ENCODE results near the gene STX16. TPM values are rescaled to one million over a fixed set of nuclear protein-coding genes. Genes with fewer than 3 reads are reported as not detected.

Gene STX16
- total RNA-seq, 1 donor from 2014 or later = 57.0 TPM

DNA sequence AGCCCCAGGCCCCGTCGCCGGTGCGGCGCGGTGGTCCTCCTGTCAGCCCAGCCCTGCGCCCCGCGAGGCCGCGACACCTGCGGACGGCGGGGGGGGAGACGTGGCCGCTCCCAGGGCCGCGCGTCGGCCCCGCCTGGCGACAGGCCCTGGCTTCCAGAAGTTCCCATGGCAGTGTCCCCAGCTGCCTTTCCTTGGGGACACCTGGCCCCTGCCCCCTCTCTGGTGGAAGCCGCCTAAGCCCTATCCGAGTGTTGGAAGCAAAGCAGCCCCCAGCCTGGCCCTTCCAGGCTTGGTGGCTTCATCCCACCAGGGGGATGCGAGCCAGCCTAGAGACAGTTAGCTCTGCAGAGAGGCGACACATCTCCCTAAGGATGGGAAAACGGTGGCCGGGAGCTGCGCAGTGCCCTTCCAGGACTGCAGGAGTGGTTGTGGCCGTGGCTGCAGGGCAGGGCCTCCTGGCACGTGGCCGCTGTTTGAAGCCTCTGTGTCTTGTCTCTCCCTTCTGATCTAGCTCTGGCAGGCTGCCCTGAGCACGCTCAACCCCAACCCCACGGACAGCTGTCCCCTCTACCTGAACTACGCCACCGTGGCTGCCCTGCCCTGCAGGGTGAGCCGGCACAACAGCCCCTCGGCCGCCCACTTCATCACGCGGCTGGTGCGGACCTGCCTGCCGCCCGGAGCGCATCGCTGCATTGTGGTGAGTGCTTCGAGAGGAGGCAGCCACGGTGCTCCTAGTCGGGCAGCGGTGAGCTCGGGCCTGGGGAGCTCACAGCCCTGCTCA lies 42.3 kb downstream of the STX16 start:
- no peaks in the 10 kb centered on the region for H3K9me3 ChIP-seq
- peaks cover 28% of the 10 kb centered on the region for H3K36me3 ChIP-seq
- no peaks in the 10 kb centered on the region for H3K27me3 ChIP-seq
- H3K27ac ChIP-seq = peak overlapping the region; percentile 86
- H3K4me3 ChIP-seq = peak overlapping the region; percentile 60
- TF ChIP-seq, protein P1, sequence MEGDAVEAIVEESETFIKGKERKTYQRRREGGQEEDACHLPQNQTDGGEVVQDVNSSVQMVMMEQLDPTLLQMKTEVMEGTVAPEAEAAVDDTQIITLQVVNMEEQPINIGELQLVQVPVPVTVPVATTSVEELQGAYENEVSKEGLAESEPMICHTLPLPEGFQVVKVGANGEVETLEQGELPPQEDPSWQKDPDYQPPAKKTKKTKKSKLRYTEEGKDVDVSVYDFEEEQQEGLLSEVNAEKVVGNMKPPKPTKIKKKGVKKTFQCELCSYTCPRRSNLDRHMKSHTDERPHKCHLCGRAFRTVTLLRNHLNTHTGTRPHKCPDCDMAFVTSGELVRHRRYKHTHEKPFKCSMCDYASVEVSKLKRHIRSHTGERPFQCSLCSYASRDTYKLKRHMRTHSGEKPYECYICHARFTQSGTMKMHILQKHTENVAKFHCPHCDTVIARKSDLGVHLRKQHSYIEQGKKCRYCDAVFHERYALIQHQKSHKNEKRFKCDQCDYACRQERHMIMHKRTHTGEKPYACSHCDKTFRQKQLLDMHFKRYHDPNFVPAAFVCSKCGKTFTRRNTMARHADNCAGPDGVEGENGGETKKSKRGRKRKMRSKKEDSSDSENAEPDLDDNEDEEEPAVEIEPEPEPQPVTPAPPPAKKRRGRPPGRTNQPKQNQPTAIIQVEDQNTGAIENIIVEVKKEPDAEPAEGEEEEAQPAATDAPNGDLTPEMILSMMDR (IDR thresholded peaks at IDR 0.05) = no peak
- intact Hi-C loops (cut with DNase I) = no loop called here
- ATAC-seq (peak; percentile 8), DNase-seq (peak; percentile 77)
- H3K4me1 ChIP-seq = peaks cover 34% of the 10 kb centered on the region

DNA sequence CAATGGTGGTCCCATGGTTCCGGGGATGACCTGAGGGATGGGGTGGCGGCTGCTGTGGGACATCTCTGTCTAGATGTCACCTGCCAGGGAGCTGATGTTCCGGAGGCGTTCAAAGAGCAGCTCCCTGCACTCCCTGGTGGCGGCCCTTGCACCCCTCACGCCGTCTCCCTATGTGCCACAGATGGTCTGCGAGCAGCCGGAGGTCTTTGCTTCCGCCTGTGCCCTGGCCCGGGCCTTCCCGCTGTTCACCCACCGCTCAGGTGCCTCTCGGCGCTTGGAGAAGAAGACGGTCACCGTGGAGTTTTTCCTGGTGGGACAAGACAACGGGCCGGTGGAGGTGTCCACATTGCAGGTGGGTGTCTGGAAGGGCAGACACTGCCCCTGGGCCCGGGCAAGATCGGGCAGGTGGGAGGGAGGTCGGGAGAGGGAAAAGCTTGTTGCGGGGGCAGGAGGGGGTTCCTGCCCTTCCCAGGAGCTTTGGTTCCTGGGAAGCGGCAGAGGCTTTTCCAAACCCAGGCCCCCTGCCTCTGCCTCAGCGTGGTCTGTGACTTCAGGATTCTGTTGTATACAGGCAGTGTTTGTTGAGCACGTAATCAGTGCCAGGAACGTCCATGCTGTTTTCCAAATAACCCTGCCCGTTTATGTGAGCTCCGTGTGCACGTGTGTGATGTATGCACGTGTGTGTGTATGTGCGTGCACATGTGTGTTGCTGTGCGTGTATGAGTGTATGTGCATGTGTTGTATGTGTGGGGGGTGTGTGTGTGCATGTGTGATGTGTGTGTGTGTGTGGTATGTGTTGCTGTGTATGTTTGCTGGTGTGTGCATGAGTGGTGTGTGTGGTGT lies 43.4 kb downstream of the STX16 start:
- Histone ChIP-seq H3K27me3 (no peaks in the 10 kb centered on the region), H3K9me3 (no peaks in the 10 kb centered on the region), H3K4me3 (no peak overlapping the region), H3K36me3 (peaks cover 36% of the 10 kb centered on the region), H3K4me1 (peaks cover 34% of the 10 kb centered on the region), H3K27ac (no peak overlapping the region)
- peak; percentile 60 for DNase-seq
- intact Hi-C loops (cut with DNase I) = no loop called here
- no peak for ATAC-seq
- TF ChIP-seq, protein P1 (IDR thresholded peaks at IDR 0.05) = no peak

DNA sequence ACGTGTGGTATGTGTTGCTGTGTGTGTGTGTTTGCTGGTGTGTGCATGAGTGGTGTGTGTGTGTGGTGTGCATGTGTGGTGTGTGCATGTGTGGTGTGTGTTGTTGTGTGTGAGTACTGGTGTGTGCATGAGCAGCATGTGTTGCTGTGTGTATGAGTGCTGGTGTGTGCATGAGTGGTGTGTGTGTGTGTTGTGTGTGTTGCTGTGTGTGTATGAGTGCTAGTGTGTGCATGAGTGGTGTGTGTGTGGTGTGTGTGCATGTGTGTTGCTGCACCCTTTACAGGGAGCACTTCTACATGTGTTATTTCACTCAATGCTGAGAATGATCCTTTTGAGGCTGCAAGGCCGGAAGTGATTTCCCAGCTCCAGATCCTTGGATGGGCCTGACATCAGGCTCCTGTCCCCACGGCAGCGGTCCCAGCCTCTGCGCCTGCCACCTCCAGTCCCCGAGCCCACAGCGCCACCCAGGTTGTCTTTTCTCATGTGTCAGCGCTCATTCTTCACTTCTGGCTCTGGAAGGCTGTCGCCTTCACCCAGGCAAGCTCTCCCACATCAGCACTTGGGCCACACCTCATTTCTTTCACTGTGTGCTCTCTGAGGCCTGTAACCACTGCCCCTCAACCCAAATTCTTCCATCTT lies 44.1 kb downstream of the STX16 start:
- DNase-seq (no peak), ATAC-seq (no peak)
- TF ChIP-seq, protein P1 (IDR thresholded peaks at IDR 0.05) = no peak
- Histone ChIP-seq H3K36me3 (peaks cover 43% of the 10 kb centered on the region), H3K4me1 (peaks cover 31% of the 10 kb centered on the region), H3K4me3 (no peak overlapping the region), H3K27ac (no peak overlapping the region), H3K27me3 (no peaks in the 10 kb centered on the region), H3K9me3 (no peaks in the 10 kb centered on the region)
- intact Hi-C loops (cut with DNase I) = no loop called here

DNA sequence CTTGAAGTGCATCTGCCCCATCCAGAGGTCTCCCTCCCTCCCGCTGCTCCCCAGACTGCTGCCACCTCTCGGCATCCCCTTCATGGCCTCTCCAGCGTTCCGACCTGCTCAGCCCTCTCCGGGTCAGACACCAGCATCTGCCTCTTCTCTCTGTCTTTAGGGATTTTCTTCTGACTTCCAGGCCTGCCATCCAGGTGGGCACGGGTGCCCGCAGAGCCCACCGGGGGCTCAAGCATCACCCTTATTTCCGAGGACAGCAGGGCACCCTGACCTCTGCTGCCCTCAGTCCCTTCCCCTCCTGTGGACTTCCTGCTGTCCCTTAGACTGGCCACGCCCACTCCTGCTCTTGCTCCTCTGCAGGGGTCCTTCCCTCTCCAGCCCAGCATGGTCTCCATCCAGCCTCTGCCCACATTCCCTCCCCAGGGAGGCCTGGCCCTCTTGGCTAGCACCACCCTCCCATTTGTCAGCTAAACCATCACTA lies 44.9 kb downstream of the STX16 start:
- Histone ChIP-seq H3K4me3 (no peak overlapping the region), H3K9me3 (no peaks in the 10 kb centered on the region), H3K4me1 (peaks cover 24% of the 10 kb centered on the region), H3K27me3 (no peaks in the 10 kb centered on the region), H3K36me3 (peaks cover 43% of the 10 kb centered on the region), H3K27ac (no peak overlapping the region)
- TF ChIP-seq, protein P1 (IDR thresholded peaks at IDR 0.05) = no peak
- DNase-seq (no peak), ATAC-seq (no peak)
- intact Hi-C loops (cut with DNase I) = no loop called here

DNA sequence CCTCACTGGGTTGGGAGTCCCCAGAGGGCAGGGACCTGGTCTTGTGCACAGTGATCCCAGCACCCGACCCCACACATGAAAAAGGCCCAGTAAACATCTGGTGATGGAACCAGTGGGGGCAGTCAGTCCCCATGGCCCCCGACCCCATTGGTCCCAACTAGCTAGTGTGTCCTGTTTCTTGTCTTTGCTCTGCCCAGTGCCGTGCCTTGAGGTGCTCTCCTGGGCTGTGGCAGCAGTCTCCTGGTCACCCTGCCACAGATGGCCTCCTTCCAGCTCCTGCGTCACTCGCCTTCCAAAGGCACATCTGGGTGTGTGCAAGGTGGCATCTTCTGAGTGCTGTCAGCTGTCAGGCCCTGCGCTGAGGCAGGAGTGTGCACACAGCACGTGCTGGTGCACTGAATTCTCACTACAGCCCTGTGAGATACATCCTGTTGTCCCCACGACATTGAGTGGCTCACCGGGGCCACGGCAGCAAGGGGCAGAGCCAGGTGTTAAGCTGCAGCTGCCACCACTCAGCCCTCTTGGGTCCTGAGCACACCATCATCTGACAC lies 45.4 kb downstream of the STX16 start:
- Histone ChIP-seq H3K36me3 (peaks cover 45% of the 10 kb centered on the region), H3K9me3 (no peaks in the 10 kb centered on the region), H3K4me1 (peaks cover 18% of the 10 kb centered on the region), H3K27me3 (no peaks in the 10 kb centered on the region), H3K27ac (no peak overlapping the region), H3K4me3 (no peak overlapping the region)
- ATAC-seq (no peak), DNase-seq (peak; percentile 58)
- intact Hi-C loops (cut with DNase I) = no loop called here
- TF ChIP-seq, protein P1 (IDR thresholded peaks at IDR 0.05) = no peak

All from upper lobe of right lung (tissue), 1 donor.